HT-29 (cell line): ENCODE results near the gene BLTP2. TPM values are rescaled to one million over a fixed set of nuclear protein-coding genes. Genes with fewer than 3 reads are reported as not detected.
"Not testable (repeated sequence)": the region's sequence is repeated elsewhere in the genome, so short reads cannot be mapped to it uniquely, and the experiment has no call there.

ENCODE experiments used
- DNase-seq: peaks from one replicate; pipeline ENCODE4 v3.0.0-alpha.2; 2015; ENCODE audit warnings: low spot score
- total RNA-seq: library from RNA; depleted of rRNA; stranded (reverse); fragments of >200 nt; shearing (Covaris generic); gene quantifications from 2 replicates; pipeline ENCODE4 v1.2.3, GENCODE V29; 2014

The BLTP2 gene
- total RNA-seq, 1 experiment from 2014 or later = 129 TPM

GRCh38 chr17:28646039-28646754, 1.2 kb upstream of the BLTP2 start:
- no peak for DNase-seq

GRCh38 chr17:28645576-28645939, 600 bp upstream of the BLTP2 start:
- no peak for DNase-seq

- DNase-seq = peak; percentile 73
These were observed 773 bp downstream of the BLTP2 start for GRCh38 chr17:28643983-28644786.

GRCh38 chr17:28641579-28641978, 3.4 kb downstream of the BLTP2 start:
- DNase-seq = no peak

- no peak for DNase-seq
These were observed 9.5 kb downstream of the BLTP2 start for GRCh38 chr17:28635506-28635905.

- DNase-seq = no peak
These were observed 10.6 kb downstream of the BLTP2 start for GRCh38 chr17:28634206-28634865.

GRCh38 chr17:28626818-28627217, 18.1 kb downstream of the BLTP2 start:
- DNase-seq = no peak

GRCh38 chr17:28624148-28624547, 20.8 kb downstream of the BLTP2 start:
- DNase-seq = no peak

- DNase-seq = no peak
These were observed 21.3 kb downstream of the BLTP2 start for GRCh38 chr17:28623696-28624095.

GRCh38 chr17:28622186-28622585, 22.8 kb downstream of the BLTP2 start:
- DNase-seq = no peak

- no peak for DNase-seq
These were observed 24.9 kb downstream of the BLTP2 start for GRCh38 chr17:28620010-28620409.

GRCh38 chr17:28618464-28618863, 26.5 kb downstream of the BLTP2 start:
- DNase-seq = no peak

- DNase-seq = no peak
These were observed 28.7 kb downstream of the BLTP2 start for GRCh38 chr17:28616281-28616680.

GRCh38 chr17:28615260-28615940, 29.6 kb downstream of the BLTP2 start:
- no peak for DNase-seq

GRCh38 chr17:28613931-28614381, 31.0 kb downstream of the BLTP2 start, which contains the start of gene RSKR:
RSKR (minus strand) TSS chr17:28614185; CDS start chr17:28614161, 24 bp downstream.
- no peak for DNase-seq

- peak; percentile 45 for DNase-seq
These were observed 31.8 kb downstream of the BLTP2 start for GRCh38 chr17:28612936-28613872.

- no peak for DNase-seq
These were observed 32.4 kb downstream of the BLTP2 start for GRCh38 chr17:28612531-28612930.

- DNase-seq = no peak
These were observed 34.6 kb downstream of the BLTP2 start for GRCh38 chr17:28610376-28610775.

- not testable (repeated sequence) for DNase-seq
These were observed 40.9 kb downstream of the BLTP2 start for GRCh38 chr17:28604031-28604430.
